Measurements from ENCODE around the gene SLC5A3.
A peak's percentile ranks its signal among the peaks of the same experiment; 100 is the strongest.

SLC5A3 gene

GRCh38 chr21:34105947-34106541 is 32.7 kb downstream of the SLC5A3 start:
- no peak for DNase-seq

DNA sequence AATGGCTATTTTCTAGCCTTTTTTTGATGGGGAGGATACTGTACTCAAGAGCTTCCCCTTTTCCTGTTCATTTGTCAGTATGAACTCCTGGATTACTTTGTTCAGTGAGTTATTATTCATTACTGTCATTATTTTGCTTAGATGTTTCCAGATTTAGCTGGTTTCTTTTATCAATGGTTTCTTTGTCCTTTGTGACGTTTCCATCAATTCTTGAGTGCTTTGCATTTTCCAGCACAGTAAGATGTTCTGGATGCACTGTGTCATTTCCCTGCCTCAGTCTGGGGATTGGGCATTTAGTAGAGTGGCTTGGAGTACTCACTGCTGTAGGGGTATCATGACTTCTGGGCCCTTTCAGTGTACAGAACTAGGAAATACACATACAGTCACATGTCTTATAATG is 34.2 kb downstream of the SLC5A3 start:
- no peak for DNase-seq

DNA sequence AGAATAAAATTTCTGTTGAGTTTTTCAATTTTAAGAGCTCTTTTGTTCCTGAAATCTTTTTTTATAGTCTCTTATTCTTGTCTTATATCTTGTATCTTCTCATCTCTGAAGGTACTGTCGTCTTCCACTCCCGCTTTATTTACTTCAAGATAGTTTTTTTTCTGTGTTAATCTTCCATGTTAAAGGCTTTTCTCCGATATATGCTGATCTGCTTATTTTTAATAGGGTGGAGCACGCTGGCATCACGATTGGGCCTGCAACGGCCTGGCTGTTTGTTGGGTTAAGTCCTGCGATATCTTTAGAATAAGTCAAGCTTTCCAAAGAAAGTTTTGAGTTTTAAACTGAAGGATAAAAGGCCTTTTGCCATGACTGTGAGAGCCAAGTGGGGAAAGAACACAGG is 35.7 kb downstream of the SLC5A3 start:
- DNase-seq: no peak

- DNase-seq: no peak
Measured at GRCh38 chr21:34110594-34111202, 37.3 kb downstream of the SLC5A3 start.

DNA sequence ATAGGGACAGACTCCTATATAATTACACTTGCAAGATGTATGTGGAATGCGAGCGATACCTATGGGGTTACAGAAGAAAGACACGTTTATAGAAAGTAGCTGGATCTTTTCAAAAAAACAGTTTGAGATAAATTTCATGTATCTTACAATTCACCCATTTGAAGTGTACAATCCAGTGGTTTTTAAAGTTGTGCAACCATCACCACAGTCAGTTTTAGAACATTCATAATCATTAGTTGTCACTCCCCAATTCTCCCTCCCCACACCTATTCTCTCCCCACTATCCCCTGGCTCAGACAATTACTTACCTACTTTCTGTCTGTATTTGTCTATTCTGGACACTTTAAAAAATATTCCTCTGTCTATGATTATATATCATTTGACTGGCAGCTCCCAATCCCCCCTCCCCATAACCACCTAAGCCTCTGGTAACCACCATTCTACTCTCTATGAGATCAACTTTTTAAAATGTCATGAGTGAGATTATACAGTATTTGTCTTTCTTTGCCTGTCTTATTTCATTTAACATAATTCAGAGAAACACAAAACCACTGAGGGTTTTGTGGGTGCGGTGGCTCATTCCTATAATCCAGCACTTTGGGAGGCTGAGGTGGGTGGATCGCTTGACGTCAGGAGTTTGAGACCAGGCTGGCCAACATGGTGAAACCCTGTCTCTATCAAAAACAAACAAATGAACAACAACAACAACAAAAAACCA is 39.1 kb downstream of the SLC5A3 start:
- no peak for DNase-seq

DNA sequence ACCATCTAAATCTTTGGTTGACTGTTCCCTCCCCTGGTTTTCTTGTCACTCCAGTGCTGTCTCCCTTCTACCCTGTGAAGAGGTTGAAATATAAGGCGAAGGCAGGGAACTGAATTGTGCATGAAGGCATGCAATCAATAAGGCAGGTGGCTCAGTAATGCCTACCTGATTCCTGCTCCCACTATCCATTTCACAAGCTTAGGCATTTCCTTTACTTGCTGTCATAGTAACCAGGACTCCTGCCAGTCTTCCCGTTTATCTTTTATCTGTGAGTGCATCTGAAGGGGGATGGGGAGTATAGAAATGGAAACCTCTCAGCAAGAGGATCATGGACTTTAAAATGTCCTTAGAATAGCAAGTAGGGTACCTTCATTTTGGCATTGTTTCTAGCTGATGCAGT is 40.5 kb downstream of the SLC5A3 start:
- DNase-seq: peak; percentile 34

DNA sequence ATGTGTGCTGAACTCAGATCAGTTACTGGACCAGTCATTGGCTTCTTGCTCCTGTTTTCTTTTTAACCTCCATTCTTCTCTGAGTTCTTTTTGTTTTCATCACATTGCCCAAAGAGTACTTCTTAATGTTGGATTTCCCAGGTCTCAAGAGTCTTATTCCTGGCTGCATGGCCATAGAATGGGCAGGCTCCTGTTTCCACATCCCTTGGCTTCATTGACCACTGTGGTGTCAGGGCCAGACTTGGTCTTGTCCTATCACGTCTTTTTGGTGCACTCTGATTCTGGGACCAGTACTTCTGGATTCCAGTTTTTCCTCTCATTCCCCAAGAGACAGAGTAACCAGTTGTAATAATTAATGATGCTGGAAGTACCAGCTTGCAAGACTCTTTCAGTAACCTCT is 41.8 kb downstream of the SLC5A3 start:
- DNase-seq: no peak

DNA sequence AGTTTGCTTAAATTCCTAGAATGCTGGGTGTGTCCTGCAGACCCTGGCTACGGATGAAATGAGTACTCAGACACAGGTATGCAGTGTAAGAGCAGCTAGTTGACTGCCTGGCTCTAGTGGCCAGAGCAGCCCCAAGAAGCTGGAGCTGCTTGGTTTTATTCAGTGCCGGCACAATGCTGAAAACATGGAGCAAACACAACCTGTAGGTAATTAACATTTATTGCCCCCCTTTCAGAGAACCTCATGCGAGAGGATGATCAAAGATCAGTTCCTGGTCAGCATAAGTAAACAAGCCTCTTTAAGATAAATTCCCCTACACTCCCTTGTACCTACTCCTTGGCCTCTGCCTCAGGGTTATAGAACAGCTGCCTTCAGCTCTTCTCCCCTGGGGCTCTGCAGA is 43.2 kb downstream of the SLC5A3 start:
- DNase-seq: no peak

DNA sequence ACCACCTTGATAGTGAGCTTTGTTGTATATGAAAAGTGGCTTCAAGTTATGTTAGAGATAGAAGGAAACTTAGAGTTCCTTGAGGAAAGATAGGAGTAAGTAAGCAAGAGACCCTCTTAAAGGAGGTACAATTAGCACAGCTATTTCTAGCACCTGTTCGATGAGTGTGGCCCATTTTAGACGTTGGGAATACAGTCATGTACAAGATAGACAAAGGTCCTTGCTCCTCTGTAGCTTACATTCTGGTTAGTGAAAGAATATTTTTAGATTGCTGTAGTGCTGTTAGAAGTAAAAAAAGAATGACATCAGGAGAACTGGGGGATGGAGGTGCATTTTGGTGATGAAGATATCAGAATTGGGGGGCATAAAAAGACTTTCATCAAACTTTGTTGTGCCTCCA is 47.5 kb downstream of the SLC5A3 start:
- no peak for DNase-seq

DNA sequence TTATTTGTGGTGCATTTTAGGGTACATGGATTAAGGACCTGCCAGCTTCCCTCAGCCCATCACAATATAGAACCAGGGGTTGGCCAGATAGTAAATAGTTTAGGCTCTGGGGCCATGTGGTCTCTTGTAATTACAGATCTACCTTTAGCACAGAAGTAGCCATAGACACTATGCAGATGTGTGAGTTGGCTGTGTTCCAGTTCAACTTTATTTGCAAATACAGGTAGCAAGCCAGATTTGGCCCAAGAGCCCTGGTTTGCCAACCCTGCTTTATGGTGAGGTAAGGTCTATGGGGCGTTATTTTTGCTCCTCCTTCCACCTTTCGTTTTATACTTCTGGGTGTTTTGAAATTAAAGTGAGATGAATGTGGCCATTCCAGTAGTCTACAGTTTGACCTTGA is 48.7 kb downstream of the SLC5A3 start:
- DNase-seq: no peak
